Panc1 (cell line): ENCODE data around the gene CORO1C.

ENCODE experiments used
- CTCF ChIP-seq: fragments of 450-650 bp; IDR thresholded peaks from 2 replicates; pipeline ENCODE4 v1.5.1; 2017; ENCODE audit warnings: mild to moderate bottlenecking
- POLR2AphosphoS5 ChIP-seq: IDR thresholded peaks from 2 replicates; pipeline ENCODE4 v1.6.1; 2012; ENCODE audit warnings: mild to moderate bottlenecking, low read depth, low read length, moderate library complexity
- TCF7L2 ChIP-seq: IDR thresholded peaks from 2 replicates; pipeline ENCODE4 v1.6.1; 2011; ENCODE audit warnings: mild to moderate bottlenecking, low read depth, low read length, inconsistent platforms

- TF ChIP-seq CTCF (no peak), POLR2AphosphoS5 (no peak), TCF7L2 (no peak)
These were observed 131.2 kb downstream of the CORO1C start for GRCh38 chr12:108599948-108600701.
